Muscle of leg (tissue), 11 donors: ENCODE results near the gene MSANTD1. TPM values are rescaled to one million over a fixed set of nuclear protein-coding genes. Genes with fewer than 3 reads are reported as not detected.

Experiments
- DNase-seq: peaks from one replicate; pipeline ENCODE4 v3.0.0; 2013
- H3K27ac ChIP-seq: one replicate; pipeline ENCODE4 v1.5.1; 2013; ENCODE audit warnings: mild to moderate bottlenecking, low read length, control low read depth
- H3K27me3 ChIP-seq: one replicate; pipeline ENCODE4 v1.6.1; 2013; ENCODE audit warnings: low read length; ENCODE audit not compliant: control insufficient read depth, insufficient read depth
- H3K36me3 ChIP-seq: one replicate; pipeline ENCODE4 v1.6.1; 2013; ENCODE audit warnings: low read length; ENCODE audit not compliant: control insufficient read depth, insufficient read depth
- H3K4me1 ChIP-seq: one replicate; pipeline ENCODE4 v1.6.1; 2013; ENCODE audit warnings: low read length; ENCODE audit not compliant: control insufficient read depth, insufficient read depth
- H3K4me3 ChIP-seq: one replicate; pipeline ENCODE4 v1.5.1; 2013; ENCODE audit warnings: low read length, control low read depth
- H3K9me3 ChIP-seq: replicated peaks from 2 replicates; pipeline ENCODE4 v1.6.1; 2013; ENCODE audit warnings: low read depth, low read length; ENCODE audit not compliant: control insufficient read depth
- WGBS: methylation state at CpG from one replicate; pipeline ENCODE4 v1.1.5; 2013; ENCODE audit warnings: missing lambda C conversion rate; ENCODE audit not compliant: insufficient coverage; 5-methylcytosine and 5-hydroxymethylcytosine counted together
- polyA plus RNA-seq, 8 donors: library from polyadenylated mRNA; unstranded; fragments of 120-200 nt; gene quantifications; one replicate each; pipeline versions ENCODE4 v1.2.1 to v1.2.3, GENCODE V29; 2013; ENCODE audit warnings: inconsistent platforms in 1 of 8, low replicate concordance in 1 of 8; ENCODE audit not compliant: insufficient read length in 8 of 8, insufficient read depth in 1 of 8
- total RNA-seq: library from RNA; stranded (reverse); fragments of 120-200 nt; gene quantifications from one replicate; pipeline ENCODE4 v1.2.4, GENCODE V29; 2013

MSANTD1 gene
- total and polyA plus RNA-seq, 9 donors: 0.25 to 0.89 (median 0.75) TPM

DNA sequence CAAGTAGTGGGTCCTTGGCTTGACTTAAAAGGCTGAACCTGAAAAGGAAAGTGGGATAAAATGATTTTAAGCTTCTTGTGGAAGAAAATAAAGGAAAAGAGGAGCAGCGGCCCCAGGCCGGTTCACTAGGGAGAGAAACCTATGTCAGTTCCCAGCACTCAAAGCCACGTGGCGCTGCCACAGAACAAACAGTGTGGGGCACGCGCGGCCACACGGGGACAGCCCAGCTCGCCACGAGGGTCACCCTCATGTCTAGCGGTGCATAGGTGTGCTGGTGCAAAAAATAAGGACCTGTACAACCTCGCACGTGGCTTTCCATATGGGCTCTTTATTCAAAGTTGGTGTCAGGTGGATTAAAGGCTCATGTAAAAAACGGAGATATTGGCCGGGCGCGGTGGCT lies 17.1 kb downstream of the MSANTD1 start:
- Histone ChIP-seq H3K27ac (no peak overlapping the region), H3K4me1 (peaks cover 26% of the 10 kb centered on the region), H3K9me3 (no peaks in the 10 kb centered on the region), H3K4me3 (no peak overlapping the region), H3K36me3 (no peaks in the 10 kb centered on the region), H3K27me3 (no peaks in the 10 kb centered on the region)
- DNase-seq: no peak
- WGBS: 93% methylated on average over 15 of the region's 17 CpGs

DNA sequence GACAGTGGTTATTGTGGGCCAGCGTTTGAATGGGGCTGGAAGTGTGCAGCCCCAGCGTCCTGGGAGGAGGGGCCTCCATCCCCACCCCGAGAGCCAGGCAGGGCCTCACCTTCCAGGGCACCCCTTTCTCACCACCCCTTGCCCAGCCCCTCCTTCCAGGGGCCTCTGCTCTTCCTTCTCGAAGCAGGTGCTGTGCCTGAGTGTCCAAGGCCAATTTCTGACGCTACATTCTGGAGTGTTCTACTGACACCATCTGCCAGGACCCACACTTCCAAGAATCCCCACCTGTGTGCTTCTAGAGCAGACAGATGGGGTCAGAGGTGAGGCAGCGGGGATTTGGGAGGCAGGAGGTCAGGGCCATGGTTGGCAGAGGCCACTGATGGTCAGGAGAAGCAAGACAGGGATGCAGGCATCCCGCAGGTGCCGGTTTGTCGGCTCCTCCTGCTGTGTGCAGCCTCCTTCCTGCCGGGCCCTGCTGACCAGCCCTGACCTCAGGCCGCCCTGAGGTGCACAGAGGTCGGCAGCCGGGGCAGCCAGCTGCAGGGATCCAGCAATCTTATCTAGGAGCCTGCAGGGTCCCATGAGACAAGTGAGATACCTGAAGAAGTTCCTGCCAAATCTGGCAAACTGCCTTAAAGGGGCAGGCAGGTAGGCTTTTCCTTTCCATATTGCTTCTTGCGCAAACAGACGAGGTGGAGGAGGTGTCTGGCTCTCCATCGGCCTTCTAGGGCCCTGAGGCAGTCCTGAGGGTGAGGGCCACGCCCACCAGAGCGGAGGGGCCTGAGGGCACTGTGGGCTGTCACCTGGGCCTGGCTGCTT lies 18.8 kb downstream of the MSANTD1 start:
- no peak overlapping the region for H3K4me3 ChIP-seq

DNA sequence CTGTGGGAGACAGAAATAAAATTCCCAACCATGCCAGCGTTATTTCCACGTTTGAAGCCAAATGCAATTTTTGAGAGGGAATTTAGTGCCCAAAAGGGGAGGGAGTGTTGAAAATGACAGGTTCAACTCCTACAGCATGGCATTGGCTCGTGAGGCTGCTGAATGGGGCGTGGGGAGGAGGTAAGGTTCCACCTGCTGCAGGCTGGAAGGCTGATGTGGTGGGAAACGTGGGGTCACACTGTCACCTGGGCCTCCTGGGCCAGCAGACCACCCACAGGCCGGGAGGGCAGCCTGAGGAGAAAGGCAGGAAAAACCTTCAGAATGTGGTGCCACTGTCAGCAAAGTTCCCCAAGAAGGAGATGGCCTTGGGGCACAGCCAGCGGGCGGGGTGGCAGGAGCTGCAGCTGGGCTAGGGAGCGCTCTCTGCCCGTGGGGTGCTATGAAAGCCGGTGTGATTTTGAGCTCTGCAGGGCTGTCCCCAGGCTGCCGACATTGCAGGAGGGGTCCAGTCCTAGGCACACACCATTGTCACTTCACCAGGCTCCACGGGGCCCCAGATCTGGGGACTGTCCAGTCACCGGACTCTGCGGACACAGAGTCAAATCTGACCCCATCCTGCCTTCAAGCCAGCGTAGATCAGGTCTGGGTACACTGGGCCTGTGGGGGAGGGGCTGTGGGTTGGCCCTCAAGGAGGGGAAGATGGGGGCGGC lies 19.6 kb downstream of the MSANTD1 start:
- no peaks in the 10 kb centered on the region for H3K27me3 ChIP-seq
- H3K4me1 ChIP-seq: peaks cover 26% of the 10 kb centered on the region
- no peak overlapping the region for H3K27ac ChIP-seq
- 72% methylated on average over 14 of the region's 17 CpGs for WGBS
- DNase-seq: no peak
- no peak overlapping the region for H3K4me3 ChIP-seq
- no peaks in the 10 kb centered on the region for H3K36me3 ChIP-seq
- no peaks in the 10 kb centered on the region for H3K9me3 ChIP-seq

More for the DNA sequence above, 18.8 kb downstream of the MSANTD1 start:
- Histone ChIP-seq H3K27ac (no peak overlapping the region), H3K27me3 (no peaks in the 10 kb centered on the region), H3K4me1 (peaks cover 26% of the 10 kb centered on the region), H3K36me3 (no peaks in the 10 kb centered on the region), H3K9me3 (no peaks in the 10 kb centered on the region)
- no peak for DNase-seq
- WGBS: 44% methylated on average over 14 of the region's 18 CpGs

DNA sequence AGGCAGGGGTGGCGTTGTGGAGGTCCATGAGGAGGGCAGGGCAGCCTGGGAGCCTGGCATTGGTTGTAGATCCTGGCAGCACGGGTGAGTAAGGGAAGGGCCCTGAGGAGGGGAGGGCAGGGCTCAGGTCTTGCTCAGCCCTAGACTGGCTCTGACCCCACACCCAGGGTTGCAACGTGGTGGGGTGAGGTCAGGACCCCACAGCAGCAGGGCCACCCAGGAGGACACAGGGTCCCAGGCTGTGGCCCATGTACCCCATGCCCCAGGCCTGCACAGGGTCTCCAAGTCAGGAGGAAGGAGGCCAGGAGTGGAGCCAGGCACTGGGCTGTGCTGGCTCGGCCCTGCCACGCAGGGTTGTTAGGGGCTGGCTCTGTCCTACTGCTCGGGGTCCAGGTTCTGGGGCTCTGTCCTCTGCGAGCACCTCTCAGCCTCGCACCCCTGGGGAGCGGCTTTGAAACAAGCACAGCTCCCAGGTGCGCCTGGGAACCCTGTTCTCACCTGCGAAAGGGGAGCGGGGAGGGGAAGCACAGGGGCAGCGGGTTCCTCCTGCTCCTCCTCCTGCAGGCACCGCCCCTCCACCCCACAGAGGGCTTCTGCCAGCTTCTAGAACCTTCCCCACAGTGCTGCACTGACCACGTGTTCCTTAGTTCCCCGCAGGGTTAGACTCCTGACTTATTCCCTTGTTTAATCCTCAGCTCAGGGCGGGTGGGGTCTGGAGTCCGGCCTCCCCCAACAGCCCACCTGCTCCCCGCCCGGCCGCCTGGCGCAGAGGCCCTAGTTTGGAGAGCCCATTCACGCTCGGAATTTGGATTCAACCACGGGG lies 20.4 kb downstream of the MSANTD1 start:
- Histone ChIP-seq H3K27me3 (no peaks in the 10 kb centered on the region), H3K4me3 (no peak overlapping the region)
- peak; percentile 45 for DNase-seq

DNA sequence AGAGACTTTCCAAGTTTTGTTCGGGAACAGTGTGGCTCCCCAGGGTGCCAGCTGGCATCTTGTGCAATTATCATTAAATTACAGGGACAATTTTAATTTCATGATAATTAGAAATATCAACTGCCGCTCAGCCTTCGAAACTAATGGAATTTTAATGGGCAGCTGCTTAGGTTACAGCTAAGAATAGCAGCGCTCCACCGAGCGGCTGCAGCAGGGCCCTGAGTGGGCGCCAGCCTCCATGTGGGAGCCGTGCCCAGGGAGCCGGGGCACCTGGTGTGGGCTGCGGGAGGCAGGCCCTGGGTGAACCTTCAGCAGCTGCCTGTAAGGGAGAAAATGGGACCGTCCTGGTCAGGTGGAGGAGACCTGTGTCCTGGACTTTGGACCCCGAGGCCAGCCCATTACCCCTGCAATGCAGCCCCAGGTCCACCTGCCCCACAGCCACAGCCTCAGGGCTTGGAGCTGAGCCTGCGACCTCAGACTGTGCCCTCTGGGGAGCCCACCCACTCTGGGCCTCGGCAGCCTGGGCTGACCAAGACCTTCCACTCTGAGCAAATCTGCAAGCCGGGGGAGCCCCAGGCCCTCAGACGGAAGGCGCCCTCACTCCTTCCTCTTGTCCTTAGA lies 21.1 kb downstream of the MSANTD1 start:
- Histone ChIP-seq H3K4me3 (no peak overlapping the region), H3K4me1 (peaks cover 26% of the 10 kb centered on the region), H3K9me3 (no peaks in the 10 kb centered on the region), H3K27ac (peak overlapping the region; percentile 80), H3K36me3 (no peaks in the 10 kb centered on the region), H3K27me3 (no peaks in the 10 kb centered on the region)
- peak; percentile 67 for DNase-seq
- WGBS: 57% methylated on average over 9 of the region's 17 CpGs

More for the DNA sequence above, 20.4 kb downstream of the MSANTD1 start:
- Histone ChIP-seq H3K36me3 (no peaks in the 10 kb centered on the region), H3K4me1 (peaks cover 26% of the 10 kb centered on the region), H3K27ac (peak overlapping the region; percentile 80), H3K9me3 (no peaks in the 10 kb centered on the region)
- WGBS: 72% methylated on average over 23 of the region's 25 CpGs

DNA sequence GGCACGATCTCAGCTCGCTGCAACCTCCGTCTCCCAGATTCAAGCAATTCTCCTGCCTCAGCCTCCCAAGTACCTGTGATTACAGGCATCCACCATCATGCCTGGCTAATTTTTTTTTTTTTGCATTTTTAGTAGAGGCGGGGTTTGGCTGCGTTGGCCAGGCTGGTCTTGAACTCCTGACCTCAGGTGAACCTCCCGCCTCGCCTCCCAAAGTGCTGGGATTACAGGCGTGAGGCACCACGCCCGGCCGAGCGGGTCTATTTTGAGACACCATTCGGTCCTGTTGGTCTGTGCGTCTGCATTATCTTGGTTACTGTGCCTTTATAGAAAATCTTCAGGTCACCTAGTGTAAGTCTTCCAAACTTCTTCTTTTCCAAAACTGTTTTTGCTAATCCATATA lies 22.2 kb downstream of the MSANTD1 start:
- H3K36me3 ChIP-seq: no peaks in the 10 kb centered on the region
- no peak overlapping the region for H3K4me3 ChIP-seq
- 76% methylated on average over 11 of the region's 14 CpGs for WGBS
- H3K27me3 ChIP-seq: no peaks in the 10 kb centered on the region
- no peak for DNase-seq
- H3K4me1 ChIP-seq: peaks cover 26% of the 10 kb centered on the region
- no peak overlapping the region for H3K27ac ChIP-seq
- no peaks in the 10 kb centered on the region for H3K9me3 ChIP-seq

DNA sequence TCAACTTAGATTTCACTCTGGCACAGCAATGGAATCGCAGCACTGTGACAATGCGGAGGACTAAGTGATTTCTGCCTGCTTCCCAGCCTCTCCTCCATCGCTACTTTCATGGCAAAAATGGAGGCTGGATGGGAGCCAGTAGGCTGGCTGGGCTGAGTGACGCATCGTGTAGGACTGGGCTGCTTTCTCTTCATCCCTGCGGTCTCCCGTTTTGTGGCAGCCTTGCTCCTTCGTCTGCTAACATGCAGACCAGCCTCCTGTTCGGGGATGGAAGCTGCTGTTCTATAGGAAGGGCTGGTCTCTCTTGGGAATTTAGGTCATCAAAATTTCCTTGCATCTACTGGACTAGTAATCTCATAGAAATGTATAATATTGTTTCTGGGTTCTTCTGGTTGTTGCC lies 28.0 kb downstream of the MSANTD1 start:
- Histone ChIP-seq H3K4me3 (no peak overlapping the region), H3K27me3 (peaks cover 2% of the 10 kb centered on the region), H3K9me3 (peaks cover 7% of the 10 kb centered on the region), H3K36me3 (no peaks in the 10 kb centered on the region), H3K27ac (no peak overlapping the region), H3K4me1 (no peaks in the 10 kb centered on the region)
- WGBS: 75% methylated on average over 7 of the region's 9 CpGs
- DNase-seq: no peak

DNA sequence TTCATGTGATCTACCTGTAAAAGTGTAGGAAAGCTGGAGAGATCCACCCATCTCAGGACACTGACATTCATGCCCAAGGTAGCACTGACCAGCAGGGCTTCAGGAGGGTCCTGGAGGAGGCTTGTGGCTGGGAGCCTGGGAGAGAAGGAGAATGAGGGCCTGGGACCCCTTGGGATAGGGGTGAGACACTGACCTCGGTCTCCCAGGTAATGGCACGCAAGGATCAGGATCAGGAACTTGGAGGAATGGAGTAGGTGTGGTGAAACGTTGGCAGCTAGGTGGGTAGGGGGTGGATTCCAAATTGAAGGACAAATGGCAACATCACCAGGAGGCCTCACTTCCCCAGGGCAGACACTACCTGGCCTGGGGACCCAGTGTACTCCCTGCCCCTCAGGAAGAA lies 31.5 kb downstream of the MSANTD1 start:
- Histone ChIP-seq H3K9me3 (peaks cover 7% of the 10 kb centered on the region), H3K27ac (no peak overlapping the region), H3K4me3 (no peak overlapping the region), H3K4me1 (no peaks in the 10 kb centered on the region), H3K36me3 (no peaks in the 10 kb centered on the region), H3K27me3 (peaks cover 2% of the 10 kb centered on the region)
- WGBS: 78% methylated on average over 3 of the region's 3 CpGs
- no peak for DNase-seq

DNA sequence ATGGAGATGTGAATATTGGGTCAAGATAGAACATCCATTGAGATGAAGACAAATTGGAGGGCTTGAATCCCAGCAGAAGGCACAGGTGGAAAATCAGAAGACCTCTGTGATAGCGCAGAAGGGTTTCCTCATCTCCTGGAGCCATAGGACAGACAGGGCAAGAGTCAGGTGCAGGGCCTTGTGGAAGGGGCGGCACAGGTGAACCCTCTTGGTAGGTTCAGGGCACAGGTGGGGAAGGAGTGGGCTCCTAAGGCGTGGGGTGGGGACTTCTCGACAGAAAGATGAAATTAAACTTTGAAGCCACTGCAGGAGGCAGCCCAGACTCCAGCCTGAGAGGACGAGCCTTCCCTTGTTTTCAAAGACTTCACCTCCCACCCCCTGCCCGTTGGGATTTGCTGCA lies 34.5 kb downstream of the MSANTD1 start:
- WGBS: 78% methylated on average over 4 of the region's 6 CpGs
- Histone ChIP-seq H3K36me3 (no peaks in the 10 kb centered on the region), H3K4me3 (no peak overlapping the region), H3K4me1 (peaks cover 19% of the 10 kb centered on the region), H3K9me3 (peaks cover 7% of the 10 kb centered on the region), H3K27ac (no peak overlapping the region), H3K27me3 (peaks cover 21% of the 10 kb centered on the region)
- no peak for DNase-seq
